OCI-LY7 (cell line): ENCODE results near the gene UQCRQ. TPM values are rescaled to one million over a fixed set of nuclear protein-coding genes. Genes with fewer than 3 reads are reported as not detected.

ENCODE experiments used
- BruUV-seq: library from RNA; stranded (reverse); fragments of 400-500 nt; replicated peaks from 2 replicates; lab custom pipeline; 2021; lab: Mats Ljungman, UMichigan
- CTCF ChIA-PET: fragments of 300-600 bp; sonication (Branson Sonifier 250); formaldehyde crosslinking; loops from one replicate; lab custom pipeline; 2022; ENCODE audit warnings: antibody characterized with exemption; ENCODE audit not compliant: unreplicated experiment; lab: Charles Lee
- POLR2A ChIA-PET: fragments of 300-600 bp; sonication (Branson Sonifier 250); formaldehyde crosslinking; loops from one replicate; lab custom pipeline; 2022; ENCODE audit warnings: antibody characterized with exemption; lab: Charles Lee
- DNase-seq: peaks from one replicate; pipeline ENCODE4 v3.0.0-alpha.2; 2015; ENCODE audit warnings: low spot score
- H2AFZ ChIP-seq: fragments of 200-600 bp; sonication (generic), shearing (Covaris generic); 2 replicates; pipeline ENCODE4 v1.6.1; 2014; ENCODE audit warnings: mild to moderate bottlenecking, antibody characterized with exemption, low read length, moderate library complexity
- H3K27ac ChIP-seq: fragments of 200-600 bp; sonication (generic); 2 replicates; pipeline ENCODE4 v1.5.1; 2014; ENCODE audit warnings: mixed run types, low read depth, mild to moderate bottlenecking, moderate library complexity, low read length, inconsistent platforms; ENCODE audit not compliant: poor library complexity, severe bottlenecking
- H3K36me3 ChIP-seq: fragments of 200-600 bp; sonication (generic); 2 replicates; pipeline ENCODE4 v1.6.1; 2014; ENCODE audit warnings: mild to moderate bottlenecking, antibody characterized with exemption, low read length, moderate library complexity, mixed read lengths; ENCODE audit not compliant: insufficient read depth
- H3K4me1 ChIP-seq: fragments of 200-600 bp; sonication (generic); 2 replicates; pipeline ENCODE4 v1.5.1; 2014; ENCODE audit warnings: mild to moderate bottlenecking, low read length; ENCODE audit not compliant: insufficient read depth, poor library complexity, severe bottlenecking
- H3K4me2 ChIP-seq: fragments of 200-600 bp; sonication (generic); 2 replicates; pipeline ENCODE4 v1.6.1; 2014; ENCODE audit warnings: mild to moderate bottlenecking, low read length
- H3K4me3 ChIP-seq: fragments of 200-600 bp; sonication (generic); 2 replicates; pipeline ENCODE4 v1.5.1; 2014; ENCODE audit warnings: mild to moderate bottlenecking, low read depth, low read length; ENCODE audit not compliant: poor library complexity, severe bottlenecking
- H3K79me2 ChIP-seq: fragments of 200-600 bp; sonication (generic); 2 replicates; pipeline ENCODE4 v1.6.1; 2016; ENCODE audit warnings: low read depth, mild to moderate bottlenecking, low read length, moderate library complexity, mixed read lengths; ENCODE audit not compliant: insufficient read depth
- H3K9me2 ChIP-seq: fragments of 200-600 bp; sonication (generic); 2 replicates; pipeline ENCODE4 v1.6.1; 2016; ENCODE audit warnings: mild to moderate bottlenecking, low read length, mixed read lengths; ENCODE audit not compliant: insufficient read depth
- H3K9me3 ChIP-seq: fragments of 200-600 bp; sonication (generic); 2 replicates; pipeline ENCODE4 v1.6.1; 2014; ENCODE audit warnings: mild to moderate bottlenecking, mixed run types, low read length, mixed read lengths
- H4K20me1 ChIP-seq: fragments of 200-600 bp; sonication (generic); 2 replicates; pipeline ENCODE4 v1.6.1; 2014; ENCODE audit warnings: mild to moderate bottlenecking, antibody characterized with exemption, low read length, moderate library complexity, mixed read lengths; ENCODE audit not compliant: insufficient read depth
- CTCF ChIP-seq: fragments of 200-600 bp; sonication (generic); conservative IDR thresholded peaks from 2 replicates; pipeline ENCODE4 v1.5.1; 2014; ENCODE audit warnings: mild to moderate bottlenecking, antibody characterized with exemption, low read length, moderate library complexity, mixed read lengths
- EZH2phosphoT487 ChIP-seq: fragments of 200-600 bp; sonication (generic); IDR thresholded peaks from 2 replicates; pipeline ENCODE4 v1.6.1; 2018; ENCODE audit warnings: low read depth, borderline replicate concordance, mild to moderate bottlenecking, mixed run types, antibody characterized with exemption, low read length, moderate library complexity, mixed read lengths
- intact Hi-C: fragments of 100-400 bp; cut with micrococcal nuclease; formaldehyde crosslinking; loops from one replicate; pipeline ENCODE4 v1.10.0; 2022; ENCODE audit not compliant: unreplicated experiment
- total RNA-seq, 2 experiments: library from RNA; depleted of rRNA in 1 of 2; stranded (reverse); fragments of >200 nt in 1 of 2; shearing (Covaris generic) in 1 of 2; gene quantifications; 2 replicates each; pipeline ENCODE4 v1.2.3, GENCODE V29; 2014 to 2022

Gene UQCRQ
- total RNA-seq, 2 experiments from 2014 or later: 140 to 310 TPM

- Histone ChIP-seq H4K20me1 (no peaks in the 10 kb centered on the region), H3K36me3 (no peaks in the 10 kb centered on the region), H3K27ac (no peak overlapping the region), H3K79me2 (no peaks in the 10 kb centered on the region), H3K4me2 (no peak overlapping the region), H3K9me3 (no peaks in the 10 kb centered on the region), H2AFZ (no peak overlapping the region), H3K9me2 (no peaks in the 10 kb centered on the region), H3K4me3 (no peak overlapping the region), H3K4me1 (no peaks in the 10 kb centered on the region)
- no peak for DNase-seq
- intact Hi-C loops: no loop called here
- BruUV-seq: no TSS peak
- TF ChIP-seq EZH2phosphoT487: no peak
- no peak for TF ChIP-seq CTCF
- ChIA-PET POLR2A (interaction anchor here (0.6 to 0.9 kb wide), 4 partner anchors 10 to 166 kb away, joined by 3 to 8 read pairs (median 4); no protein-coding TSS in a partner anchor), CTCF (no interaction called here)
Measured at GRCh38 chr5:132841305-132841704, 25.1 kb upstream of the UQCRQ start.

- Histone ChIP-seq H3K36me3 (no peaks in the 10 kb centered on the region), H3K27ac (no peak overlapping the region), H3K4me2 (no peak overlapping the region), H4K20me1 (no peaks in the 10 kb centered on the region), H3K9me2 (no peaks in the 10 kb centered on the region), H3K4me1 (no peaks in the 10 kb centered on the region), H3K79me2 (no peaks in the 10 kb centered on the region), H2AFZ (no peak overlapping the region), H3K4me3 (no peak overlapping the region), H3K9me3 (no peaks in the 10 kb centered on the region)
- no TSS peak for BruUV-seq
- ChIA-PET POLR2A (interaction anchor here (0.6 to 0.9 kb wide), 3 partner anchors 14 to 120 kb away, joined by 4 to 6 read pairs (median 4); no protein-coding TSS in a partner anchor), CTCF (no interaction called here)
- DNase-seq: no peak
- intact Hi-C loops: no loop called here
- TF ChIP-seq CTCF: no peak
- no peak for TF ChIP-seq EZH2phosphoT487
Measured at GRCh38 chr5:132848270-132848669, 18.2 kb upstream of the UQCRQ start.

- CTCF ChIA-PET: no interaction called here
Measured at GRCh38 chr5:132849347-132849746, 17.1 kb upstream of the UQCRQ start.

More at GRCh38 chr5:132849347-132849746, 17.1 kb upstream of the UQCRQ start:
- TF ChIP-seq EZH2phosphoT487 (no peak), CTCF (no peak)
- no peak for DNase-seq
- Histone ChIP-seq H3K79me2 (no peaks in the 10 kb centered on the region), H3K9me3 (no peaks in the 10 kb centered on the region), H2AFZ (no peak overlapping the region), H3K4me3 (no peak overlapping the region), H3K36me3 (no peaks in the 10 kb centered on the region), H3K4me1 (no peaks in the 10 kb centered on the region), H3K27ac (no peak overlapping the region), H3K4me2 (no peak overlapping the region), H4K20me1 (no peaks in the 10 kb centered on the region), H3K9me2 (no peaks in the 10 kb centered on the region)
- POLR2A ChIA-PET: interaction anchor here (0.8 to 1.1 kb wide), 4 partner anchors 9 to 50 kb away, joined by 3 to 5 read pairs (median 4); no protein-coding TSS in a partner anchor
- intact Hi-C loops: no loop called here
- no TSS peak for BruUV-seq
